CD14-positive monocyte (primary cell): ENCODE results near the gene COL5A2. TPM values are rescaled to one million over a fixed set of nuclear protein-coding genes. Genes with fewer than 3 reads are reported as not detected.

ENCODE experiments used
- DNase-seq, 3 donors: peaks; one replicate each; pipeline ENCODE4 v3.0.0-alpha.2; 2011 to 2022
- H2AFZ ChIP-seq: 2 replicates; pipeline ENCODE4 v1.6.0; 2012; ENCODE audit warnings: mild to moderate bottlenecking, low read depth, low read length, inconsistent platforms; ENCODE audit not compliant: insufficient read depth, poor library complexity, severe bottlenecking
- H3K27ac ChIP-seq, 2 donors: 1 replicate in 1 of 2; 2 replicates in 1 of 2; pipeline ENCODE4 v1.5.1; 2012 to 2013; ENCODE audit warnings: low read length in 2 of 2, control low read depth in 1 of 2, inconsistent platforms in 1 of 2, low read depth in 1 of 2, mild to moderate bottlenecking in 1 of 2
- H3K27me3 ChIP-seq, 2 donors: one replicate each; pipeline versions ENCODE4 v1.6.0 to v1.6.1; 2011 to 2013; ENCODE audit warnings: low read length in 2 of 2; ENCODE audit not compliant: control insufficient read depth in 2 of 2, insufficient read depth in 2 of 2
- H3K36me3 ChIP-seq, 2 donors: replicated peaks in 1 of 2; 1 replicate in 1 of 2; 2 replicates in 1 of 2; pipeline versions ENCODE4 v1.5.1 to v1.6.1; 2012 to 2013; ENCODE audit warnings: low read length in 2 of 2, control low read depth in 1 of 2, inconsistent platforms in 1 of 2, mild to moderate bottlenecking in 1 of 2; ENCODE audit not compliant: insufficient read depth in 2 of 2, control insufficient read depth in 1 of 2
- H3K4me1 ChIP-seq, 2 donors: 1 replicate in 1 of 2; 2 replicates in 1 of 2; pipeline versions ENCODE4 v1.5.1 to v1.6.1; 2012 to 2013; ENCODE audit warnings: low read length in 2 of 2, control low read depth in 1 of 2, inconsistent platforms in 1 of 2, mild to moderate bottlenecking in 1 of 2, moderate library complexity in 1 of 2; ENCODE audit not compliant: insufficient read depth in 2 of 2, control insufficient read depth in 1 of 2
- H3K4me2 ChIP-seq: replicated peaks from 2 replicates; pipeline ENCODE3; 2012; ENCODE audit warnings: low read length, moderate library complexity, mild to moderate bottlenecking; ENCODE audit not compliant: poor library complexity, severe bottlenecking; ENCODE audit errors: extremely low read depth
- H3K4me3 ChIP-seq, 3 experiments: fragments of 200-600 bp in 1 of 3; sonication (generic) in 1 of 3; replicated peaks in 1 of 3; 1 replicate in 2 of 3; 2 replicates in 1 of 3; pipeline ENCODE4 v1.5.1; 2011 to 2013; ENCODE audit warnings: low read length in 3 of 3, mild to moderate bottlenecking in 3 of 3, control low read depth in 2 of 3, low read depth in 2 of 3, inconsistent platforms in 1 of 3, moderate library complexity in 1 of 3
- H3K79me2 ChIP-seq: 2 replicates; pipeline ENCODE4 v1.6.0; 2012; ENCODE audit warnings: mild to moderate bottlenecking, control low read depth, inconsistent platforms, low read length, moderate library complexity; ENCODE audit not compliant: insufficient read depth
- H3K9ac ChIP-seq: 2 replicates; pipeline ENCODE4 v1.6.0; 2017; ENCODE audit warnings: low read length, mild to moderate bottlenecking; ENCODE audit not compliant: insufficient read depth, poor library complexity, severe bottlenecking
- H3K9me3 ChIP-seq, 2 donors: replicated peaks in 1 of 2; 1 replicate in 1 of 2; 2 replicates in 1 of 2; pipeline versions ENCODE4 v1.5.1 to v1.6.1; 2012 to 2013; ENCODE audit warnings: low read length in 2 of 2, control low read depth in 1 of 2; ENCODE audit not compliant: control insufficient read depth in 1 of 2, insufficient read depth in 1 of 2
- H4K20me1 ChIP-seq: 2 replicates; pipeline ENCODE4 v1.6.0; 2012; ENCODE audit warnings: mild to moderate bottlenecking, low read length, control low read depth, moderate library complexity; ENCODE audit not compliant: insufficient read depth
- H3K27ac Mint-ChIP-seq, 7 donors: one replicate each; pipeline ENCODE4 v1.8.0; 2020; ENCODE audit warnings: mild to moderate bottlenecking in 7 of 7, mixed read lengths in 7 of 7, moderate library complexity in 6 of 7, inconsistent platforms in 2 of 7
- H3K27me3 Mint-ChIP-seq, 3 donors: one replicate each; pipeline ENCODE4 v1.8.0; 2021 to 2022; ENCODE audit warnings: low read depth in 3 of 3, mild to moderate bottlenecking in 3 of 3, mixed read lengths in 3 of 3, moderate library complexity in 3 of 3, inconsistent platforms in 1 of 3
- H3K36me3 Mint-ChIP-seq, 2 donors: one replicate each; pipeline ENCODE4 v1.8.0; 2020; ENCODE audit warnings: mixed read lengths in 2 of 2, inconsistent platforms in 1 of 2, mild to moderate bottlenecking in 1 of 2
- H3K4me1 Mint-ChIP-seq: one replicate; pipeline ENCODE4 v1.8.0; 2020; ENCODE audit warnings: mild to moderate bottlenecking, mixed read lengths
- H3K4me3 Mint-ChIP-seq, 2 donors: one replicate each; pipeline ENCODE4 v1.8.0; 2020; ENCODE audit warnings: mild to moderate bottlenecking in 2 of 2, mixed read lengths in 2 of 2, moderate library complexity in 1 of 2
- H3K9me3 Mint-ChIP-seq, 7 donors: one replicate each; pipeline ENCODE4 v1.8.0; 2020 to 2022; ENCODE audit warnings: mixed read lengths in 7 of 7, mild to moderate bottlenecking in 6 of 7, moderate library complexity in 6 of 7, inconsistent platforms in 2 of 7
- CTCF ChIP-seq: fragments of 200-600 bp; IDR thresholded peaks from one replicate; pipeline ENCODE4 v1.8.0; 2022; ENCODE audit warnings: antibody characterized with exemption, mild to moderate bottlenecking
- WGBS: methylation state at CpG from one replicate; pipeline ENCODE4 v1.1.5; 2013; ENCODE audit warnings: missing lambda C conversion rate; ENCODE audit not compliant: insufficient coverage; 5-methylcytosine and 5-hydroxymethylcytosine counted together
- intact Hi-C, 2 donors: fragments of 100-400 bp; cut with micrococcal nuclease; formaldehyde crosslinking; loops; one replicate each; pipeline versions ENCODE4 v1.15.0 to v1.15.1; 2023
- polyA plus RNA-seq, 3 donors: library from polyadenylated mRNA; depleted of rRNA in 1 of 3; unstranded in 2 of 3; stranded (reverse) in 1 of 3; fragments of 300-500 nt in 2 of 3; fragments of >200 nt in 1 of 3; fragmentation: Illumina TruSeq in 2 of 3; gene quantifications; 1 replicate in 2 of 3; 2 replicates in 1 of 3; pipeline ENCODE4 v1.2.3, GENCODE V29; 2012 to 2021

Gene COL5A2
- polyA plus RNA-seq, 3 donors, result 0.13 TPM; not detected in 2

- TF ChIP-seq CTCF, result no peak
- H3K27ac ChIP-seq, result no peak overlapping the region
- intact Hi-C loops, result no loop called here
- no peaks in the 10 kb centered on the region for H3K79me2 ChIP-seq
- no peaks in the 10 kb centered on the region for H4K20me1 ChIP-seq
- H3K9me3 ChIP-seq, result no peaks in the 10 kb centered on the region
- H3K4me1 ChIP-seq, result no peaks in the 10 kb centered on the region
- no peak overlapping the region for H2AFZ ChIP-seq
- Mint-ChIP-seq H3K4me1 (no peaks in the 10 kb centered on the region), H3K9me3 (peaks cover 0 to 2% (median 0%) of the 10 kb centered on the region in 7 donors), H3K27ac (no peak overlapping the region), H3K4me3 (no peak overlapping the region), H3K36me3 (no peaks in the 10 kb centered on the region), H3K27me3 (peaks cover 0 to 1% (median 1%) of the 10 kb centered on the region in 3 donors)
- H3K4me2 ChIP-seq, result no peak overlapping the region
- no peaks in the 10 kb centered on the region for H3K27me3 ChIP-seq
- no CpG with 5 or more reads among the region's 1 CpG for WGBS
- no peak for DNase-seq
- no peak overlapping the region for H3K4me3 ChIP-seq
- no peak overlapping the region for H3K9ac ChIP-seq
- H3K36me3 ChIP-seq, result no peaks in the 10 kb centered on the region
Observed at GRCh38 chr2:189171956-189172609, 7.5 kb downstream of the COL5A2 start.

- no CpG with 5 or more reads among the region's 2 CpGs for WGBS
- intact Hi-C loops, result no loop called here
Observed at GRCh38 chr2:189168856-189169499, 10.6 kb downstream of the COL5A2 start.

More at GRCh38 chr2:189168856-189169499, 10.6 kb downstream of the COL5A2 start:
- Histone ChIP-seq H2AFZ (no peak overlapping the region), H3K9ac (no peak overlapping the region), H3K79me2 (no peaks in the 10 kb centered on the region), H4K20me1 (no peaks in the 10 kb centered on the region), H3K36me3 (no peaks in the 10 kb centered on the region), H3K27me3 (no peaks in the 10 kb centered on the region), H3K4me3 (no peak overlapping the region), H3K9me3 (no peaks in the 10 kb centered on the region), H3K4me2 (no peak overlapping the region), H3K4me1 (no peaks in the 10 kb centered on the region), H3K27ac (no peak overlapping the region)
- peaks cover 0 to 2% (median 0%) of the 10 kb centered on the region in 7 donors for H3K9me3 Mint-ChIP-seq
- H3K27ac Mint-ChIP-seq, result no peak overlapping the region
- no peaks in the 10 kb centered on the region for H3K36me3 Mint-ChIP-seq
- H3K27me3 Mint-ChIP-seq, result peaks cover 0 to 1% (median 1%) of the 10 kb centered on the region in 3 donors
- no peak overlapping the region for H3K4me3 Mint-ChIP-seq
- no peaks in the 10 kb centered on the region for H3K4me1 Mint-ChIP-seq
- TF ChIP-seq CTCF, result no peak
- DNase-seq, result no peak
